ENCODE results near the gene PPT2.
"Not testable (repeated sequence)": the region's sequence is repeated elsewhere in the genome, so short reads cannot be mapped to it uniquely, and the experiment has no call there.

Gene PPT2

GRCh38 chr6:32176476-32177182 lies 22.7 kb downstream of the PPT2 start:
- DNase-seq (ENCODE audit: low read depth): no peak

DNA sequence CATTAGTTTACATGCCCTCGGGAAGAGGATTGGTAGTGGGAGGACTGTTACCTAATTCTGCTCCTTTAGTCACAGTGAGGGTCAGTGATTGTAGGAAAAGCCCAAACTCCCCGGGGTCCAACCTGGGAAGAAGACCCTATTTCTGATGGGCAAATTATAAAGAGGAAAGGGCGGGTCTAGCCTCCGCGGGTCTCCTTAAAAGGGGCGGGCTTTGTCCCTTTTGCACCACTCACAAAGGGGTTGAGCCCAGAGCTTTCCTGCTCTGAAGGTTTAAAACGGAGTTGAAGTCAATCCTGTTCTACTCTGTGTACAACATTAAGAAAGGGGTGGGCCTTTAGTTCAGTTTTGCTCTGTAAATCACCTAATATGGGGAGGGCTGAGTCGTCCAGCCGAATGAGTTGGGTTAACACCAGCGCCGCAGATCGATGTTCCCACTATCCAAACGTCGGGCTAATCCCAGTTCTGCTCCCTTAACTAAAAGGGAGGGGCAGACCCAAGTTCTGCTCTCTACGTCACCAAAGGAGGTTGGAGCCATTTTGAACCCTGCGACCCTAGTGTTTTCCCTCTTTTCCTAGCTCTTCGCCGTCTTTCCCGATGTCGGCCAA lies 23.3 kb downstream of the PPT2 start:
- no peak for DNase-seq (ENCODE audit: low read depth)

DNA sequence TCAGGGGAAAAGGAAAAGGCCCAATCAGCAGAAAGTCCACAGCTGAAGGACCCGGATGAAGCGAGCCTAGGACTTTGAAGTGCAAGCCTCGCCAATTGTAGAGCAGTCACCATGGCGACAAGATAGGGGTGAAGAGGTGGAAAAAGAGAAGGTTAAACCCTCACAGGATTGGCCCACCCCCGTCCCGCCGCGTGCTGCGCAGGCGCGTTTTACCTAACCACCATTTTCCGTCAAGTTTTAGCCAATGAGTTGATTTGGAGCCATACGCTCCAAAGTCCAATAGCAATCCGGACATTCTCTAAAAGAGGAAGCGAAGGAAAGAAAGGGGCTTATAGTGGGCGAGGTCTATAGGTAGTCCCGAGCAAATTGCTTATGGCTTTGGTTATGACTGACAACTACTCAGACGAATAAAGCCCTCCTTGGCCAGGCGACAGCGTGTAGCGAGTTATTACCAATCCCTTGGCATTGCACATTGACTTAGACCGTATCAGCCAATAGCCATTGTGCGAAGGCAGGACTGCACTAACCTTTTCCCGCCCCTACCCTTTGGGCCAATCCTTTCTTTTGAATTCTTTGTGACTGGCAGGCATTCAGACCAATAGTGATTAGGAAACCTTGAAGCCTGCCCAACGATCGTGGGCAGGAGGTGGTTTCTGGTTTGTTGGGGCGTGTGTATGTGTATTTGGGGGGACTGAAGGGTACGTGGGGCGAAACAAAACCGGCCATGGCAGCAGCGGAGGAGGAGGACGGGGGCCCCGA lies 24.0 kb downstream of the PPT2 start, which contains the start of gene RNF5:
TSS of gene RNF5 (plus strand) at position 618 of the 759 bp plus-strand sequence. CDS start at position 725, 107 bp downstream.
- DNase-seq (ENCODE audit: low read depth): peak; percentile 88

DNA sequence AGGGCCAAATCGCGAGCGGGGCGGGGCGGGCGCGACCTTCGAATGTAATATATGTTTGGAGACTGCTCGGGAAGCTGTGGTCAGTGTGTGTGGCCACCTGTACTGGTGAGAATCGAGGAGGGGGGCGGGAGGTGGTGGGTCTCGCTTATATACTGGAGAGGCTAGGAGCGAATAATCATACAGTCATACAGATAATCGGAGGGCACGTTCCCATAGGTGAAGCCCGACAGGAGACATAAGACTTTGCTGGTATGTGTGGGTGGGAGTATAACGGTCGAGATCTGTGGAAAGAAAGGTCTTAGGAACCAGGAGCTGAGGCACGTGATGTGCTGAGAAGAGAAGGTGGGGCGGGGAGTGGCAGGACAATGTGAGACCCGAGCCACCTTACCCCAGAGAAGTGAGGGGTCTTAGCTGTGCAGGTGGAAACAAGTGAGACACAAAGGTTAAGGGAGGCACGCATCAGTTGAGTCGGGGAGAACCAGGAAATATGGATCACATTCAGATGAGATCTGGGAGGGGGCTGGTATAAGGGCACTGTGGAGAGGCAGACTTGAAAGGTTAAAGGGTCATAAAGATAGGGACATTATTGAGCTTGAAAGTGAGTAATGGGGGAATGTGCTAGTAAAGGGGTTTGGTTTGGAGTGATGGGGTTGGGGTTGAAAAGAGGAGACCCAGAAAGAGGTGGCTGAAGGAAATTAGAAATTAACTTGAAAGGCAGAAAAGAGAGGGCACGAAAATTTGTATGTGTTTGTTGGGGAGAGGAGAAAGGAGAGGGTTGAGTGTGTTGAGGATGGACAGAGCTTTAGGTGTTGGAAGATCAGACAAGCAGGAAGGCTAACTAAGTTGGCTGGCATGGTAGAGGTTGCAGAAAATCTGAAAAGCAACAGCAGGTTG lies 24.9 kb downstream of the PPT2 start:
- no peak for DNase-seq (ENCODE audit: low read depth)

DNA sequence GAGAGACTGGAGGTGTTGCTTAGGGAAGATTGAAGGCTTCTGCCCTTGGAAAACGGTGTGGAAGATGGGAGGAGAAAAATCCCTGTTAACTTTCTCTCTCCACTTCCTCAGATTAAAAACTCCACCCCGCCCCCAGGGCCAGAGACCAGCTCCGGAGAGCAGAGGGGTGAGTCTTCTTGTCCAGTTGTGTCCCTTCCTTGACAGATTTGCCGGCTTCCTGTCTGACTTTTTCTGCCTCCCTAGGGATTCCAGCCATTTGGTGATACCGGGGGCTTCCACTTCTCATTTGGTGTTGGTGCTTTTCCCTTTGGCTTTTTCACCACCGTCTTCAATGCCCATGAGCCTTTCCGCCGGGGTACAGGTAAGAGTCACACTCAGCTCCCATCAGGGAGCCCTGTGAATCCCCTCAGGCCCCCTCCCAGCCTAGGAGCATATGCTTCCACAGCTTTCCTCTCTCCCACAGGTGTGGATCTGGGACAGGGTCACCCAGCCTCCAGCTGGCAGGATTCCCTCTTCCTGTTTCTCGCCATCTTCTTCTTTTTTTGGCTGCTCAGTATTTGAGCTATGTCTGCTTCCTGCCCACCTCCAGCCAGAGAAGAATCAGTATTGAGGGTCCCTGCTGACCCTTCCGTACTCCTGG lies 25.9 kb downstream of the PPT2 start:
- no peak for DNase-seq (ENCODE audit: low read depth)

DNA sequence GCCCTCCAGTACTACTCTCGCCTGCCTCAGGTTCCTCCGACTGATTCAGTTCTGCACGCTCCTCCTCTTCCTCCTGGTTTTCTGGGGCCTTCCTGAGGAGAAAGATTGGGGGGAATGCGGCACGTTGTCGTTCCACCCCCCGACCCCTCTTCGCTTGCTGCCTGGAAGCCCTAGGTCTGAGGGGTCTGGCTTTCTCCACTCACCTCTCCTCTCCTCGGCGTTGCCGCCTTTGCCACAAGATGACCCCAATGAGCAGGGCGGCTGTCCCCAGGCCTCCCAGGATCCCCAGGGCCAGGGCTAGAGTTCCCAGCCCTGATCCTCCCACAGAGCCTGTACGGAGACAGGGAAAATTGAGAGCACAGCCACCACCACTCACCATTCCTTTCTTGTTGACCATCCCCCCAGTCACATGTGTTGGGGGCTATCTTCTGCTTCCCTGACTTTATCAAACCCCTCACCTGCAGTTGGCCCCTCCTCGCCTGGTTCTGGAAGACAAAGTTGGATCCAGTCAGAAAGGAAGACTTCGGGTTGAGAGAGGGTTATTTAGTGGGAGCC lies 27.3 kb downstream of the PPT2 start:
- no peak for DNase-seq (ENCODE audit: low read depth)

GRCh38 chr6:32181915-32182529 lies 28.1 kb downstream of the PPT2 start:
- DNase-seq (ENCODE audit: low read depth): no peak

DNA sequence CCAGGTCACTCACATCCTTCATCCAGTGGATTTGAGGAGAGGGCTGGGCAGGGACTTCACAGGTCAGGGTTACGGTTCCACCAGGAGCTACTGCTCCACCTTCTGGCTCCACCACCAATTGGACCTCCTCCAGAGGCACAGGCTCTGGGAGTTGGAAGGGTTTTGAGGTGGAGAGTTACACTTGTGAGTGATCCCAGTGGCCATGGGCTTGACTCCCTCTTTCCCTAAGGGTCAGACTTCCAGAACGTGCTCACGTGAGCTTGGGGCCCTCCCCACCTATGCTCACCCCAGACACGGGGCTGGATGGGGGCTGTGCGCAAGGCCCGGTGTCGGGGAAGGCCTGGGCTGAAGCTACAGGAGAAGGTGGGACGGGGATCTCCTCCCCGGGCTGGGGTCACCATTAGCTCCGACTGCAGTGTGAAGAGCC lies 28.6 kb downstream of the PPT2 start:
- no peak for DNase-seq (ENCODE audit: low read depth)

- no peak for DNase-seq (ENCODE audit: low read depth)
These were observed 29.1 kb downstream of the PPT2 start for GRCh38 chr6:32183030-32183429.

GRCh38 chr6:32183483-32184083 lies 29.6 kb downstream of the PPT2 start:
- DNase-seq (ENCODE audit: low read depth): no peak

DNA sequence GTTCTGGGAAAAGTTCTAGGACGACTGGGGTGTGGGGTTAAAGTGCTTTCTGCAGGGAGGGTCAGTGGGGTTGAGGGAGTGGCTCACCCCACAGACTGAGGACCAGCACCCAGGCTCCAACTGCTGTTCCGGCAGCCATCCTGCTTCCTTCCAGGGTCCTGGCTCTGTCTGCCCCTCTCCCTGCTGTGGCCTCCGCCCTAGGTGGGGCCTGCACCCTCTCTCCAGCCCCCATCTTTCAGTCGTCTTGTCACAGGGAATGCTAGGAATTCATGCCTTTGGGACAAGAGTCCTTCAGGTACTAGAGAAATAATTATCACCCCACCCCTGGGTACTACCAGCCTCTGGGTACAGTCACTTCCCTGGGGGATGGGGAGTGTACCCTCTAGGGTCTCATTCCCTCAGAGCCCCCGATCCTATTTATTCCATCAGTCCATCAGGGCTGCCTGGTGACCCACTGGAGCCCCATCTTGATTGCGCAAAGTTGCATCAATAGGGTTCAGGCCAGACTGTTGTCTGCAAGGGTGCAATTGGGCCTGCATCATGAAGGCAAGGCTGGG lies 30.2 kb downstream of the PPT2 start, which contains the start of gene AGER:
TSS of gene AGER (minus strand) at position 170 of the 557 bp plus-strand sequence. CDS start at position 139, 31 bp downstream.
- DNase-seq (ENCODE audit: low read depth): no peak

- peak; percentile 46 for DNase-seq (ENCODE audit: low read depth)
These were observed 31.8 kb downstream of the PPT2 start for GRCh38 chr6:32185681-32186131.

DNA sequence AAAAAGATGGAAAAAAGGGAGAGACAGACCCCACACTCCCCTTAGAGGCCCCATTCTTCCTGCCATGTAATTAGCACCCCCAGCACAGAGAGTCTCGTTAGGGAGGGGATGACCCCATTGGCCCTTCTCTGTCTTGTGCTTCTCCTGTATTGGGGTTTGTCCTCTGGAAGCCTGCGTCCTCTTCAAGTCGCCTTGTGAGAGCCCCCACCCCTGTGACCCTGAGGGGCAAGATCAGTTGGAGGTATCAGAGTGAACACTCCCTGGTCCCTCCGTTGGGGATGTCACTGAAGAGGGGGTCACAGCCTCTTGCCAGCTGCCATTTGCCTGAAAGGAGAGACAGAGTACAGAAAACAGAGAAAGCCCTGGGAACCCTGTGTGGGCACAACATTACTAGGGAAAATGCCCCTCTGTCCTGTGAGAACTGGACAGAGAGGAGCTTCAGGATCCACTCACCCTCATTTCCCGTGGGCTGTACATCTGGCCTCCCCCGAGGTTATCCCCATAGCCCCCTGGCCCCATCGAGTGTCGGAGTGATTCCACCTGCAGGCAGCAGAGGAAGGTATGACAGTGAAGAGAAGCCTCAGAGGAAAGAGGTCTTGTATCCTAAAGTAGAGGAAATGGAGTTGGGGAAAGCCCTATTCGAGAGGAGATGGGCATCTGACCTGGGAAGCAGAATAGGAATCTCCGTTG lies 32.4 kb downstream of the PPT2 start:
- not testable (repeated sequence) for DNase-seq (ENCODE audit: low read depth)

- DNase-seq (ENCODE audit: low read depth): no peak
These were observed 33.2 kb downstream of the PPT2 start for GRCh38 chr6:32187009-32187709.

DNA sequence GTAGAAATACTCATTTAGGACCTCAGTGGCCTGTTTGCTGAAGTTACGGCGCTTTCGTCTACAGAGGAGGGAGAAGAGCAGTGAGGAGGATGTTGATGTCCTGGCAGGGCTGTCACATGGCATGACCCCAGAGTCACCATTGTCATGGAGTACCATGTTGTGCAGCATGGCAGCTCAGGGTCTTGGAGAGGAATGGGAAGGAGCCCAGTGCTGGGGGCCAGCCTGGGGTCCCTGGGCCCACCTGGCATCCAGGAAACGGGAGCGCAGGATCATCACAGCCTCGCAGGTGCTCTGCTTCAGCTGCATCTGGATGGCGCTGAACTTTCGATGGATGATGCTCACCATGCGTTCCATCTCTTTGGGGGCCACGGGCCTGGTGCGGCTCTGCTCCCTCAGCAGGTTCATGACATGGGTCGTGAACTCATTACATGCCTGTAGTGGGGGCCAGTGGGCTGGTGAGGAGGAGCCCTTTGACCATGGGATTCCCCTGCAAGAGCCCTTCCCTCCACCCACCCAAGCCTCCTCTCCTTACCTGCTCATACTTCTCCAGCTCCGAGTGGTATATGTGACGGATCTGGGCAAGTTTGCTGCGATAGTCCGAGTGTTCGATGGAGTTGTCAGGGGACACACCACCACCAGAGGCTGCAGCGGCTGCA lies 33.9 kb downstream of the PPT2 start:
- DNase-seq (ENCODE audit: low read depth): not testable (repeated sequence)

DNA sequence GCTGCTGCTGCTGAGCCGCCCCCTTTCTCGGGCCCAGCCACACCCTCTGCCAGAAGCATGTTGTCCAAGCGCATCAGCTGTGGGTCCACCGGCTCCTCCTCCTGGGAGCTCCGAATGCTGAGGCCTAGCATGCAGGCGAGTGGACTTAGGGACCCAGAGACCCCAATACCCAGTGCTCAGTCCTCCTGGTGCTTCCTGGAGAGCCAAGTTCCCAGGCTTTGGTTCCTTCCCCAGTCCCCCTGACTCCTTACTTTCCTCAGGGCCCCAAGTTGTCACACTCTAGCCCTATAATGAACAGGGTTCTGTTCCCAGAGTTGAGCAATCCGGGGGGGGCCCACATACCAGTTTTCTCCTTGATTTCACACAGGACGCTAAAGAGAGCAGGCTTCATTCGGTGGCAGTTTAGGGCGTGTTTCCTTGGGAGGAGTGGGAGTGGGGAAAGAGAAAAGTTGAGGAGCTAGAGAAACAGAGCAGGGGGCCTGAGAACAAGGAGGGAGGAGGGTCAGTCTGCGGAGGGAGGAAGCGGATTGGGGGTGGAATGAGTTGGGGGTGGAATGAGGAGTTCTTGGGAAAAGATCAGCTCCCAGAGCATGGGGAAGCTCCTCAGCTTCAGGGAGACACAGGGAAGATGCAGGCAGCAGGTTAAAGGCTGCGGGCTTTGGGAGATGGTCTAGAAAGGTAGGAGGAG lies 34.6 kb downstream of the PPT2 start:
- no peak for DNase-seq (ENCODE audit: low read depth)

- no peak for DNase-seq (ENCODE audit: low read depth)
These were observed 35.3 kb downstream of the PPT2 start for GRCh38 chr6:32189069-32189741.
